Neutrophil (primary cell): ENCODE results near the gene TNFSF12.

Source experiments
- H3K27ac ChIP-seq: fragments of 200-600 bp; sonication (generic); 2 replicates; pipeline ENCODE4 v1.5.1; 2016; ENCODE audit warnings: mild to moderate bottlenecking, moderate library complexity
- H3K27me3 ChIP-seq: fragments of 200-600 bp; sonication (generic); 2 replicates; pipeline ENCODE4 v1.6.0; 2016; ENCODE audit warnings: mild to moderate bottlenecking
- H3K36me3 ChIP-seq: fragments of 200-600 bp; sonication (generic); 2 replicates; pipeline ENCODE4 v1.5.1; 2017
- H3K4me1 ChIP-seq, 2 experiments: fragments of 200-600 bp in 1 of 2; sonication (generic) in 1 of 2; 1 replicate in 1 of 2; 2 replicates in 1 of 2; pipeline versions ENCODE4 v1.5.1 to v1.6.1; 2013 to 2016; ENCODE audit warnings: low read depth in 1 of 2, low read length in 1 of 2, mild to moderate bottlenecking in 1 of 2, moderate library complexity in 1 of 2; ENCODE audit not compliant: control insufficient read depth in 1 of 2, insufficient read depth in 1 of 2
- H3K4me3 ChIP-seq, 2 experiments: fragments of 200-600 bp in 1 of 2; sonication (generic) in 1 of 2; 1 replicate in 1 of 2; 2 replicates in 1 of 2; pipeline ENCODE4 v1.5.1; 2013 to 2016; ENCODE audit warnings: low read depth in 1 of 2, low read length in 1 of 2, mild to moderate bottlenecking in 1 of 2, moderate library complexity in 1 of 2
- H3K9me3 ChIP-seq: fragments of 200-600 bp; sonication (generic); 2 replicates; pipeline ENCODE4 v1.5.1; 2016
- CTCF ChIP-seq: fragments of 200-600 bp; sonication (generic); IDR thresholded peaks from 2 replicates; pipeline ENCODE4 v1.5.1; 2016; ENCODE audit warnings: antibody characterized with exemption

The TNFSF12 gene, protein sequence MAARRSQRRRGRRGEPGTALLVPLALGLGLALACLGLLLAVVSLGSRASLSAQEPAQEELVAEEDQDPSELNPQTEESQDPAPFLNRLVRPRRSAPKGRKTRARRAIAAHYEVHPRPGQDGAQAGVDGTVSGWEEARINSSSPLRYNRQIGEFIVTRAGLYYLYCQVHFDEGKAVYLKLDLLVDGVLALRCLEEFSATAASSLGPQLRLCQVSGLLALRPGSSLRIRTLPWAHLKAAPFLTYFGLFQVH

DNA sequence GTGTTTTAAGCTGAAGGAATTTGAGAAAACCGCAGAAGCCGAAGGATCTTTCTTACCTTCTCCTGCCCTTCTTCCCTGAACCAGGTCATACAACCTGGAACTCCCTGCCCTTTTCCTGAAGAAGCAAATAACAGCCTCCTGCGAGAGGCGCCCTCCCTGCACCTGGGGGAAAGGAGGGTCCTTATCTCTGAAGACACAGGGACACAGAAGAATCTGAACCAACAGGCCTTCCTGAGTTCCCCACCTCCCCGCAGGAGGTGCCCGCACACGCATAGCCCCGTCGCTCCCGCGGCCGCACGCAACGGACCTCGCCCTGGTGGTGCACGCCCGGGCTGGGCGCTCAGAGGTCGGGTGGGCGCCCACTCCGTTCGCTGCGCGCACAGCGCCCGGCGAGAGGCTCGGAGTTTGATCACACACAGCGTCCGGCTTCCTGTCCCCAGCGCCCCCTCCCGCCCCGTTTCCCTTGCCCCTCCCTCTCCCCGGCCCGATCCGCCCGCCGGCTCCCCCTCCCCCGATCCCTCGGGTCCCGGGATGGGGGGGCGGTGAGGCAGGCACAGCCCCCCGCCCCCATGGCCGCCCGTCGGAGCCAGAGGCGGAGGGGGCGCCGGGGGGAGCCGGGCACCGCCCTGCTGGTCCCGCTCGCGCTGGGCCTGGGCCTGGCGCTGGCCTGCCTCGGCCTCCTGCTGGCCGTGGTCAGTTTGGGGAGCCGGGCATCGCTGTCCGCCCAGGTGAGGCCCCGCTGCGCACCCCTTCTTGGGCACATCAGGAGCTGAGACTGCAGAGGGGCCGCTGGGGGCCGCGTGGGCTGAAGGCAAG lies at the start of gene TNFSF12:
Gene TNFSF12, plus strand, starts transcription at position 474 of the 816 bp plus-strand sequence. Its CDS starts 96 bp downstream, at position 570.
- H3K27me3 ChIP-seq, result peaks cover 39% of the 10 kb centered on the region
- H3K9me3 ChIP-seq, result no peaks in the 10 kb centered on the region
- TF ChIP-seq CTCF, result no peak
- H3K27ac ChIP-seq, result peak within 1 kb of the TSS; percentile 75
- H3K4me1 ChIP-seq, result peaks cover 28 to 37% of the 10 kb centered on the region in 2 experiments
- no peaks in the 10 kb centered on the region for H3K36me3 ChIP-seq
- H3K4me3 ChIP-seq, result peak within 1 kb of the TSS; percentile 57 to 72

- no peak overlapping the region for H3K4me3 ChIP-seq
- TF ChIP-seq CTCF, result no peak
Observed at GRCh38 chr17:7499161-7499560, 49.7 kb upstream of the TNFSF12 start.

DNA sequence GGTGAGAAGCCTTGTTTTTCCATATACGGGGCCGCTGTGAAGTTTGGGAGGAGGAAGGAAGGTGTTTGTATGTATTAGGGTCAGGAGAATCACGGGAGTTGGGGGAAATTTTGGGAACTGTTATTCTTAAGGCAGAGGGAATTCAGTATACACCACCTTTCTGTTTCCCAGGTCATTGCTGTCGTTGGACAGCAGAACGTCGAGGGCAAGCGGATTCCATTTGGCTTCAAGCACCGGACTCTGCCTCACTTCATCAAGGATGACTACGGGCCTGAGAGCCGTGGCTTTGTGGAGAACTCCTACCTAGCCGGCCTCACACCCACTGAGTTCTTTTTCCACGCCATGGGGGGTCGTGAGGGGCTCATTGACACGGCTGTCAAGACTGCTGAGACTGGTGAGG lies 47.1 kb upstream of the TNFSF12 start:
- Histone ChIP-seq H3K27me3 (no peaks in the 10 kb centered on the region), H3K9me3 (no peaks in the 10 kb centered on the region), H3K36me3 (peaks cover 100% of the 10 kb centered on the region), H3K4me3 (no peak overlapping the region), H3K4me1 (no peaks in the 10 kb centered on the region), H3K27ac (no peak overlapping the region)
- TF ChIP-seq CTCF, result no peak

More at GRCh38 chr17:7499161-7499560, 49.7 kb upstream of the TNFSF12 start:
- no peaks in the 10 kb centered on the region for H3K9me3 ChIP-seq
- H3K27ac ChIP-seq, result no peak overlapping the region
- H3K27me3 ChIP-seq, result no peaks in the 10 kb centered on the region
- no peaks in the 10 kb centered on the region for H3K4me1 ChIP-seq
- peaks cover 91% of the 10 kb centered on the region for H3K36me3 ChIP-seq

DNA sequence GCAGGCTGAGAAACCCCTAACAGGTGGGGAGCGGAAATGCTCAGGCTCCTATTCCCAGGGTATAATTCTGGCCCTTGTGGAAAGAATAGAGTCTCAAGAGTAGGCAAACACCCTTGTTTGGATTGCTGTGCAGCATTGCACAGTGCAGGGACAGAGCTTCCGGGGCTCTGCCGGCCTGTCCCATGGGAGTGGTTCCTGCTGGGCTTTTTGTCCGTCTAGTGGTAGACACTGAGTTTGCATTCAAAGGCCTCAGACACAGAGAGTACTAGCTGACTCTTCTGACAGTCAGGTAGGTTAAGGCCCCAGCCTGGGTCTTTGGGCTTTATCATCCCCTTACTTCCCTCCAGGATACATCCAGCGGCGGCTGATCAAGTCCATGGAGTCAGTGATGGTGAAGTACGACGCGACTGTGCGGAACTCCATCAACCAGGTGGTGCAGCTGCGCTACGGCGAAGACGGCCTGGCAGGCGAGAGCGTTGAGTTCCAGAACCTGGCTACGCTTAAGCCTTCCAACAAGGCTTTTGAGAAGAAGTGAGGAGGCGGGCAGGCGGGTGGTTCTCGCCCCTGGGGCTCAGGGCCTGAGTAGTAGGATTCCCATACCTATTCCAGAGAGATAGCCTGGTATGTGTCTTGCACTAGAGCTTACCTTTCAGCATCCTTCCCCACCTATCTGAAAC lies 46.5 kb upstream of the TNFSF12 start:
- no peak overlapping the region for H3K4me3 ChIP-seq
- H3K27ac ChIP-seq, result no peak overlapping the region
- peaks cover 100% of the 10 kb centered on the region for H3K36me3 ChIP-seq

More for the DNA sequence above, 46.5 kb upstream of the TNFSF12 start:
- TF ChIP-seq CTCF, result no peak
- no peaks in the 10 kb centered on the region for H3K9me3 ChIP-seq
- H3K27me3 ChIP-seq, result no peaks in the 10 kb centered on the region
- no peaks in the 10 kb centered on the region for H3K4me1 ChIP-seq
